T-helper 2 cell treated with Interferon-gamma antibody and Interleukin-4, amounts not matched to agents 100 ng/mL and 5 ng/mL, for 36 hours (primary cell): ENCODE data around the gene PLEKHG5. TPM values are rescaled to one million over a fixed set of nuclear protein-coding genes. Genes with fewer than 3 reads are reported as not detected.

Source experiments
- intact Hi-C: fragments of 100-400 bp; cut with micrococcal nuclease; formaldehyde crosslinking; loops from one replicate; pipeline ENCODE4 v1.15.1; 2023
- total RNA-seq: library from RNA; stranded (reverse); gene quantifications from 2 replicates; pipeline ENCODE4 v1.2.3, GENCODE V29; 2022

PLEKHG5 gene
- total RNA-seq: 1.4 TPM in 2 replicates

- intact Hi-C loops: loop anchor here (5.0 kb wide), 1 partner anchor 69 kb away; the partner anchor contains the start of gene ESPN
These were observed at the start of gene PLEKHG5 for GRCh38 chr1:6491480-6491962. Gene PLEKHG5 (minus strand): TSS chr1:6491667. CDS start chr1:6477571, 14,096 bp downstream.

DNA sequence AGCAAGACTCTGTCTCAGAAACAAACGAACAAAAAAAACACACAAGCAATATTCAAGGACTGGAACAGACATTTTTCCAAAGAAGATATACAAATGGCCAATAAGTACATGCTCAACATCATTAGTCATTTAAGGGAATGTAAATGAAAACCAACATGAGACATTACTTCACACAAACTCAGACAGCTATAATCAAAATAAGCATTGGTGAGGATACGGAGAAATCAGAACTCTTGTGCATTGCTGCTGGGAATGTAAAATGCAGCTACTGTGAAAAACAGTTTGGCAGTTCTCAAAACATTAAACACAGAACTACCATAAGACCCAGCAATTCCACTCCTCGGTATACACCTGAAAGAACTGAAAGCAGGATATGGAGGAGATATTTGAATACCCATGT, 47.5 kb upstream of the PLEKHG5 start:
- intact Hi-C loops: no loop called here

DNA sequence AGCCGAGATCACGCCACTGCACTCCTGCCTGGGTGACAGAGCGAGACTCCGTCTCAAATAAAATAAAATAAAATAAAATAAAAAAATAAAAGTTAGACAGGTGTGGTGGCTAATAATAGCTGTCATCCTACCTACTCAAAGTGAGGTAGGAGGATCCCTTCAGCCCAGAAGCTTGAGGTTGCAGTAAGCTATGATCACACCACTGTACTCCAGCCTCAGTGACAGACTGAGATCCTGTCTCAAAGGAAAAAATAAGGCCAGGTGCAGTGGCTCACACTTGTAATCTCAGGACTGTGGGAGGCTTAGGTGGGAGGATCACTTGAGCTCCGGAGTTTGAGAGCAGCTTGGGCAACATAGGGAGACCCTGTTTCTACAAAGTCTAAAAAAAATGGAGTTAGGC, 44.8 kb upstream of the PLEKHG5 start:
- intact Hi-C loops: no loop called here

GRCh38 chr1:6535214-6535613, 43.7 kb upstream of the PLEKHG5 start:
- intact Hi-C loops: no loop called here

- intact Hi-C loops: no loop called here
These were observed 42.9 kb upstream of the PLEKHG5 start for GRCh38 chr1:6534248-6534822.

DNA sequence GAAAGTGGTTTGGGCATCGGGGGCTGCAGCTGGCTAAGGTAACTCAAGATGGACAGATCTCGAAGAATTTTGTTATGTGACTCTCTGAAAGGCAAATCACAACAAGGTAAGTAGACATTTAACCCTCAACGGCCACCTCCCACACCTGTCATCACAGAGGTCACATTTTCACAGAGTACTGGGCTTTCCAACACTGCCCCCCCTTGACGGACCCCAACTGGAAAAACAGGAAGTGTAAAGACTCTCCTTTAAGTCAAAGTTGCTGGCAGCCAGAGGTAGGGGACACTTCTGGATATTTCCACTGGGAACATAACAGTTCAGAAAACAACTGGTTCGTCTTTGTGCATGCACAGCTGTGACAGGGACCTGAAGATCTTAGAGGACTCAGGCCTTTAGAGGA, 40.5 kb upstream of the PLEKHG5 start:
- intact Hi-C loops: no loop called here

DNA sequence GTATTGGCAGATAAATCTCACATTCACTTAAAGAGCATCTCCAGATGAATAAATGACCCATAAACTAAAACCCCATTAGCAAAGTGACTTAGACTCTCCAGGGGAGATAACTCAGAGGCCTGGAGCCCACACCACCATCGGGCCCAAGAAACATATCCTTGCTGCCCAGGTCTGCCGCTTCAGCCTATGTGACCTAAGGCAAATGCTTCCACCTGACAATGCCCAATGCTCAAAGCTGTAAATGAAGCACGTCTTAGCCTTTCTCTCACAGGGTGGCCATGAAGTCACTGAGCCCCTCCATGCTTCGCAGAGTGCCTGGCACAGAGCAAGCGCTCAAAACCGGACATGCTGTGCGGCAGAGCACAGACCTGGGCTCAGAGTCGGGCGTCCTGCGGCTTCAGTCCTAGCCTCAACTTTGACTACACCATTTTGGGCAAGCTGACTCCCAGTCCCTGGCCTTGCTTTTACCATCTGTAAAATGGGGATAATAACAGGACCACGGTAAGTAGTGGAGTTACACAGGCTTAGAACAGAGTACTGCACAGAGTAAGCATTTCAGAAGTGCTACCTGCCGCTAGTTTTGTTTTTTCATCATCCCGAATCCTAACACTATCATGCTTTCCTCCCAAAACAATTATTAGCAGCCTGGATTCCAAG, 39.2 kb upstream of the PLEKHG5 start:
- intact Hi-C loops: no loop called here

DNA sequence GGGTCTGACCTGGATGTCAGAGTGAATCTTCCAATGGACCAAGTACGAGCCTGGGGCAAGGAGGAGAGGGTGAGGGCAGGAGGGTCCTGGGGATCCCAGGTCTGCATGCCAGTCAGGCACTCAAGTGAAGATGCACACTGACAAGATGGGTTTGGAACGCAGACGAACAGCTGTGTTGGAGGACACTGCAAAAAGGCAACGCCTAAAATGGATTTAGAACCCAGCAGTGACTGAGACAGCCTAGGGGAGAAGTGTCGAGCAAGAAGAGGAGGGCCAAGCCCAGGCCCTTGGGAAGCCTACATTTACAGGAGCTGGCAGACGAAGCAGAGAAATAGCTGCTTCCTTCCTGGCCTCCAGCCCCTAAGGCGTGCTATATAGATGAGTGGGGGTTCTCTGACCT, 37.0 kb upstream of the PLEKHG5 start:
- intact Hi-C loops: no loop called here

GRCh38 chr1:6526316-6526715, 34.8 kb upstream of the PLEKHG5 start:
- intact Hi-C loops: no loop called here

- intact Hi-C loops: no loop called here
These were observed 32.1 kb upstream of the PLEKHG5 start for GRCh38 chr1:6523566-6523965.

DNA sequence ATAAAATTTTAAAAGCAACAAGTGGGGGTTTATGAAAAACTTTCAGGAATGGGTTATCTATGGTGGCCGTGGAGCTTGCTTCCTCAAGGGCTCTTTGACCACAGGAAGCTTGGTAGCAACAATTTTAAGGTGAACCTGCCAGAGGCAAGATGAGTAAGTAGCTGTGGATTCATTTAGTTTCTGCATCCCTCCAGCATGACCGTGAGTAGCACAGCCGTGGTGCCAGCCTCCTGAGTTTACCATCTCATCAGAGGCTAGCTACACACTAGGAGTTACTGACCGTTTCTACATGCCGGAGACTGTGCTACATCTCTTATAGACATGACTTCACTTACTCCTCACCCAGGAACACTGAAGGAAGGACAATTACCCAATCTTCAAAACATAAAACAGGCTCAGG, 30.1 kb upstream of the PLEKHG5 start:
- intact Hi-C loops: no loop called here

GRCh38 chr1:6519935-6520671, 28.6 kb upstream of the PLEKHG5 start:
- intact Hi-C loops: no loop called here

GRCh38 chr1:6519491-6519934, 28.0 kb upstream of the PLEKHG5 start:
- intact Hi-C loops: no loop called here

DNA sequence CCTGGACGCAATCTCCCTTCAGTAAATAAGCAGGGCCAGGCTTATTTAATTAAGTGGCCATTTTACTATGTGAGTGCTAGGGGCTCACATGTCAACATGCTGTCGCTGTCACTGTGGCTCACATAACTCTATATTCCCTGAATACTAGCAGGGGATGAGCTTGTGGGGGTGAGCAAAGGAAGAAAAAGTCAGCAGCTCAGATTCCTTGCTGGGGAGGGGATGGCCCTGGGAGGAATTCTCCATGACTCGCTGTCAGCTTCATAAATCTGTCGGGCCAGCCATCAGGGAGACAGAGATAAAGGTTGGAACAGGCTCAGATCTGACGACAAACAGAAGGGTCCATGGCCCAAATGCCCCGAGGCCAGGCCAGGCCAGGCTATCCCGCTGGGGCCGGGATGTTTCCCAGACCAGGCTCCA, 26.0 kb upstream of the PLEKHG5 start:
- intact Hi-C loops: no loop called here

DNA sequence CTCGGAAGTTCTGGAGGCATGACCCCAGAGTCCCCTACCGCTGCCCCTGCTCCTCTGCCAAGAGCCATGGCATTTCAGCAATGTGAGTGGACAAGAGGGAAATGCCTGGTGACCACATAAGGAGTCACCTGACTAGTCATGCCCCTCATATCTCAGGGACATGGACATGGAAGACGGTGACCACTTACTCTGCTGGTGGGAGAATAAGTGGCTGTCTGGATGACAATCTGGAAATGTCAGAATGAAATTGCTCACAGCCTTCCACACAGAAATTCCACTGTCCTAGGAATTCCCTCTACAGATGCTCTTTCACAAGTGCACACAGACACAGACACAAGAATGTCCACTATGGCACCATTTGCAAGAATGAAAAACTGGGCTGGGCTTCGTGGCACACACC, 24.3 kb upstream of the PLEKHG5 start:
- intact Hi-C loops: no loop called here

DNA sequence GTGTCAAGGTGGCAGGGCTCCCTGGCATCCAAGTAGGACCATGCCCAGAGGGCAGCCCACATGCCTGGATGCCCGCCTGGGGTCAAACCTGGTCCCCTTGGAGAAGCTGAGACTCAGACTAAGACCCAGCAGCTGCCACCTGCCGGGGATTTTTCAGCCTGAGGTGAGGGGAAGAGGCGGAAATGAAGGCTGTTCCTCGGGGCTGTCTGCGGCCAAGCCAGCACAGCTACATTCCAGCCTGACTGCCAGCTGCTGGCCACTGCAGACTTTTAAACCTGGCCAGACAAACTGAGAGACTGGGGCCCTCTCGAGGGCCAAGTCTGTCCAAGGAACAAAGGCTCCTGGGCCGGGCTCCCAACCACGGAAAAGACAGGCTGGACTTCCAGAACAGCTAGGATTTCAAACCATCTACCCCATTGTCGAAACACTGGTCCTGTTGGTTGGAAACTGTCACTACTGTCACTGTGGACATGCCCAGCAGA, 21.9 kb upstream of the PLEKHG5 start:
- intact Hi-C loops: no loop called here

GRCh38 chr1:6512908-6513280, 21.4 kb upstream of the PLEKHG5 start:
- intact Hi-C loops: no loop called here

DNA sequence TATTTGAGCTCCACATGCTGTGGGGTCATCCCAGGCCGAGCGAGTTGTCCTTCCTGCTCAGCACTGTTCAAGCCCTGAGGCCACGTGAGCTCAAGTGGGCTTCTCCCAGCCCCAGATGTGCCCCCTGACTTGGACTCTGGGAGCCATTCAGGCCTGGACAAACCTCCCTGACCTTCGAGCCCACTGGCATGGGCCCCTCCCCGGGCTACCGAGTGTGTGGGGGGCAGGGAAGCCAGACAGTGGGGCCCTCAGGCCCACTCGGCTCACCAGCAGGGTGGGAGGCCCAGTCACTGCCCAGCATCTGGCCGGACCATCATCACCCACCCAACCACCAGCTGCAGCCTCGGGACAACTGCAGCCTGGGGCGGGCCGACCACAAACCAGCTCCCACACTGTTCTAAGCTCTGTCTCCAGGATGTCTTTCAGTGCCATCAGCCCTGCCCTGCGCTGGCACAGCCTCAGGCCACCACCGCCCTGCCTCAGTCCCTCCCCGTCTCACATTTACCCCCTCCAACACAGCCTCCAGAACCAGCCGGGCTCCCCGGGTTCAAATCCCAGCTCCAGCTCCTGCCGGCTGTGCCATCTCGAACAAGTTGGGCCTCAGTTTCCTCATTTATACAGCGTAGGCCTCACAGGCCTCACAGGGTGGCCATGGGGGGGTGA, 20.9 kb upstream of the PLEKHG5 start:
- intact Hi-C loops: no loop called here

GRCh38 chr1:6511561-6512244, 20.2 kb upstream of the PLEKHG5 start:
- intact Hi-C loops: no loop called here

DNA sequence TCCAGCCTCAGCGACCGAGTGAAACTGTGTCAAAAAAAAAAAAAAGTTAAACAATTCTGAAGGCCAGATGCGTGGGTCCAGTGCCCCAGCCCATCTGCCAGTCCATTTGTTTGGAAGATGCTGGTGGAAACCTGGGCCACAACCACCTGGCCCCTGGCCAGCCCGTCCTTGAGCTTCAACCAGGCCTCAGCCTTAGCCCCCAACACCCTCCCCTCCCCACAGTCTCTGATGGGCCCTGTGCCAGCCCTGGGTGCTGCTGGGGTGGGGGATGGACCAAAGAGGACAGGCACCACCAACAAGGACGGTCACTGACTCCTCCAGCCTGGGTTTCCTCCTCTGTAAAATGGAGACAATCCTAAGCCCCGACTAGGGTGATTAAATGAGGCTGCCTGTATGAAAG, 19.6 kb upstream of the PLEKHG5 start:
- intact Hi-C loops: no loop called here

GRCh38 chr1:6510493-6510892, 19.0 kb upstream of the PLEKHG5 start:
- intact Hi-C loops: no loop called here
